ENCODE results near the gene CDK4.
A peak's percentile ranks its signal among the peaks of the same experiment; 100 is the strongest.

Gene CDK4

DNA sequence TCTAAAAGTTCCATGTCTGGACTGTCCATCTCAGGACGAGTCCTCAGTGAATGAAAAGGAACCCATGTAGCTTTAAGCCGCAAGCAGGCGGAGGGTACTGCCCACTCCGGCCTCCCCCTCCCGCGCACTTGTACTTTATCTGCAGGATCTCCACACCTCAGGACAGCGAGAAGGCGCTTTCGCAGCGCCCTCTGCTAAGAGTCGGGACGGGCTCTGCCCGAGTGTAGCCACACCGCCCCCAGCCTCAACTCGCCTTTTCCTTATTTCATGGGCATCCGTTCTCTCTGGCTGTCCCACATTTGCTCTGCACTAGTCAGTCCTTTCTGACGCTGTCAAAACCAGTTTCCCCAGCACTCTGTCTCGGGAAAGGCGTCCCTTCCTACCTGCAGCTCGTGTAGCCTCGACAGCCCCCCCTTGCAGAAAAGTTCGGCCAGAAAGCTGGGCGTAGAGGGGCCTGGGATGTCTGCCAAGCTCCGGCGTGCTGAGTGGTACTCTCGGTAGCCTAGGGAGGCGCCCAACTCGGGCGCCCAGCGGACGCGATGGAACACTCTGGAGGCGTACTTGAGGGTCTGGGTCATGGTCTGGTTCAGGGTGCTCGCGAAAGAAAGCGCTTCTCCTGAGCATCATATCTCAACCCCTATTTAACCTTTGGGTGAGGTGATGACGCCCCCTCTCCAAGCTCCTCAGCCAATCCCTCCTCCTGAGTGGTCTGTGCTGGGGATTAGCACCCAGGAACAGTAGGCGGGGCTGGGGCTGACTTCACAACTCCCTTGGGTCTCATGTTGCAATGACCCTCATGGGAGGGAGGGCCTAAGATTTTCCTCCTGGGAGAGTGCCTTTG lies 14.6 kb upstream of the CDK4 start, which contains the start of gene CYP27B1:
TSS of gene CYP27B1 (minus strand) at position 615 of the 841 bp plus-strand sequence. CDS start at position 578, 37 bp downstream.
- Histone ChIP-seq H3K9ac (ENCODE audit: insufficient read length, low read depth) (peak within 1 kb of the TSS; percentile 57), H3K27me3 (ENCODE audit: insufficient read depth, insufficient read length) (peaks cover 39% of the 10 kb centered on the region), H3K4me3 (ENCODE audit: insufficient read length, low read depth) (peak within 1 kb of the TSS; percentile 16), H3K36me3 (ENCODE audit: insufficient read depth, insufficient read length, low read length) (peaks cover 45% of the 10 kb centered on the region), H3K4me1 (ENCODE audit: insufficient read depth, insufficient read length) (peaks cover 15% of the 10 kb centered on the region), H3K9me3 (ENCODE audit: insufficient read depth, low read length) (no peaks in the 10 kb centered on the region; the same call in 1 of the 2 replicates)
- TF ChIP-seq ZNF274 (IDR thresholded peaks at IDR 0.05; ENCODE audit: low read depth, low read length) (no peak), YY1 (IDR thresholded peaks at IDR 0.05; ENCODE audit: insufficient read depth, insufficient read length) (no peak), SUZ12 (IDR thresholded peaks at IDR 0.05; ENCODE audit: extremely low read depth, insufficient read depth, insufficient read length) (no peak)
- no peak for DNase-seq (ENCODE audit: low read depth, low spot score)

DNA sequence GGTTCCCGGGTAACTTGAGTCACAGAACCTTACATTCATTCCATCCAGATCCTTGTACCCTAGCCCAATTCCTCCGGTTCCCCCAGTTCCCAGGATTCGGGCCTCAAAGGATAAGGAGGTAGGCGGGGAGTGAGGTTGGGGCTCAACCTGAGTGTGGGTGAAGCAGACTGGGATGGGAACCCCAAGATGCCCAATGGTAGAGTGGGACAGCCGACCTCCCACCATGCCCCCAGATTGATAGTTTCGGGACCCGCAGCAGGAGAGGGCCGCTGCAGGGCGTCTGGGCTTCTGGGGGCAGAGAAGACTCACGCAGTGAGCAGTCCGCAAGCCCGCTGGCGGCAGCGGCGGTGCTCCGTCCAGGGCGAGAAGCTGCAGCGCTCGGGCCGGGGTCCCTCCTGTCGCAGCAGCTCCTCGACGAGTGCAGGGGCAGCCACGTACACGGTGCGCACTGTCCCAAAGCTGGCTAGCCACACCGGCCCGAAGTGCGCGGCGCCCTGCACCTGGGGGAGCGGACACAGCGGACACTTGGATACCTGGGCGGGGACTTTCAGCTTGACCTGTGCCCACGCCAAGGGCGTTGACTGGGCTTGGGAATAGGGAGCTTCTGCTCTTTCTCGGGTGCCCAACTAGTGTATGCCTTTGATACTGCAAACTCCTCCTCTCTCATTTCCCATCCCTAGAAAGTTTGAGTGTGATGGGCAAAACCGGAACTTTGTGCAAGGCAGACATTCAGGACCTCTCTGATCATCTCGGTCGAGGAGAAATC lies 13.8 kb upstream of the CDK4 start:
- Histone ChIP-seq H3K27me3 (ENCODE audit: insufficient read depth, insufficient read length) (peaks cover 42% of the 10 kb centered on the region), H3K4me1 (ENCODE audit: insufficient read depth, insufficient read length) (peaks cover 15% of the 10 kb centered on the region), H3K9me3 (ENCODE audit: insufficient read depth, low read length) (no peaks in the 10 kb centered on the region; the same call in 1 of the 2 replicates), H3K36me3 (ENCODE audit: insufficient read depth, insufficient read length, low read length) (peaks cover 44% of the 10 kb centered on the region), H3K9ac (ENCODE audit: insufficient read length, low read depth) (peak overlapping the region; percentile 57), H3K4me3 (ENCODE audit: insufficient read length, low read depth) (peak overlapping the region; percentile 16)
- peak; percentile 12 for TF ChIP-seq SUZ12 (IDR thresholded peaks at IDR 0.05; ENCODE audit: extremely low read depth, insufficient read depth, insufficient read length)
- TF ChIP-seq ZNF274 (IDR thresholded peaks at IDR 0.05; ENCODE audit: low read depth, low read length), result no peak
- DNase-seq (ENCODE audit: low read depth, low spot score), result no peak

DNA sequence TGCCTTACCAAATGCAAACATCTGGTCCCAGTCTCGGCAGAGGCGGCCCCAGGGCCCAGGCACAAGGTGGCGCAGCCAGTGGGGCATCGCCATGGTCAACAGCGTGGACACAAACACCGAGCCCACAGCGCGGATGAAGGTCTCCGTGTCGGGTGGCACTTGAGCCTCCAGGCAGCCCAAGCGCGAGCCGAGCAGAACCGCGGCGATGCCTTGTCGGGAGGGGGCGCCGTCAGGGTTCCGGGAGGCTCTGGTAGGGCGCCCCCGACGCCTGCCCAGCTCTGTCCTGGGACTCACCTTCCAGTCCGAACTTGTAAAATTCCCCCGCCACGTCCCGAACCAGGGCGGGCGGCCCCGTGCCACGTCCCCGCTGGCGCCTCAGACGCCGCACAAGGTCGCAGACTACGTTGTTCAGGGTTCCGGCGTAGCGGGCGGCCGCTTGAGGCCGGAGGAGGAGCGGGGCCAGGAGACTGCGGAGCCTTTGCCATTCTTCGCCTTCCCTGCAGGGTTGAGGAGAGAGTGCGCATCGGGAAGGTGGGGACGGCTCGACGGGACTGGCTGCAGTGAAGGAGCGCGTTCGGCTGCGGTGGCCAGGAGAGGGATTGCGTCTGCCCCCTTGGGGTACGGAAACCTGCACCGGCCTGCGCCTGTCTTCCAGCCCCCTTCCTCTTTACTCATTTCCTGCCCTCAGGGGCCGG lies 13.0 kb upstream of the CDK4 start:
- TF ChIP-seq ZNF274 (IDR thresholded peaks at IDR 0.05; ENCODE audit: low read depth, low read length) (no peak), SUZ12 (IDR thresholded peaks at IDR 0.05; ENCODE audit: extremely low read depth, insufficient read depth, insufficient read length) (peak; percentile 14), YY1 (IDR thresholded peaks at IDR 0.05; ENCODE audit: insufficient read depth, insufficient read length) (no peak)
- H3K4me1 ChIP-seq (ENCODE audit: insufficient read depth, insufficient read length), result peaks cover 15% of the 10 kb centered on the region
- peaks cover 36% of the 10 kb centered on the region for H3K36me3 ChIP-seq (ENCODE audit: insufficient read depth, insufficient read length, low read length)
- H3K4me3 ChIP-seq (ENCODE audit: insufficient read length, low read depth), result peak overlapping the region; percentile 16
- H3K27me3 ChIP-seq (ENCODE audit: insufficient read depth, insufficient read length), result peaks cover 42% of the 10 kb centered on the region
- no peaks in the 10 kb centered on the region; the same call in 1 of the 2 replicates for H3K9me3 ChIP-seq (ENCODE audit: insufficient read depth, low read length)
- DNase-seq (ENCODE audit: low read depth, low spot score), result no peak
- peak overlapping the region; percentile 57 for H3K9ac ChIP-seq (ENCODE audit: insufficient read length, low read depth)

DNA sequence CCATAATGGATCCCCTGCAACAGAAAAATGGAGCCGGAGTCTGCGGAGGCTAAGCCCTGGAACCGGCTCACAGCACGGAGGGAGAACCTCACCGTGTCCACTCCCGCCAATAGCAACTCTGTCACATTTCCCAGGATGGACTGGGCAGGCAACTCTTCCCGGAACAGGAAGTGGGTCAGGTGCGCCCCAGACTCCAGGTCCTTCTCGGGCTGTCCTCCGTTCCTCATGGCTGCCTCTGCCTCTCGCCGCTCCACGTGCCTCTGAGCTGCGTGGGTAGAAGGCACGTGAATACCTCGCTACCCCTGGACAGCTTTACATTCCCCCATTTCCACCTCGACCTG lies 12.5 kb upstream of the CDK4 start:
- H3K4me1 ChIP-seq (ENCODE audit: insufficient read depth, insufficient read length), result peaks cover 15% of the 10 kb centered on the region
- H3K4me3 ChIP-seq (ENCODE audit: insufficient read length, low read depth), result peak overlapping the region; percentile 16
- peaks cover 42% of the 10 kb centered on the region for H3K27me3 ChIP-seq (ENCODE audit: insufficient read depth, insufficient read length)
- H3K36me3 ChIP-seq (ENCODE audit: insufficient read depth, insufficient read length, low read length), result peaks cover 31% of the 10 kb centered on the region
- TF ChIP-seq ZNF274 (IDR thresholded peaks at IDR 0.05; ENCODE audit: low read depth, low read length) (no peak), YY1 (IDR thresholded peaks at IDR 0.05; ENCODE audit: insufficient read depth, insufficient read length) (no peak), SUZ12 (IDR thresholded peaks at IDR 0.05; ENCODE audit: extremely low read depth, insufficient read depth, insufficient read length) (no peak)
- H3K9ac ChIP-seq (ENCODE audit: insufficient read length, low read depth), result peak overlapping the region; percentile 57
- no peaks in the 10 kb centered on the region; the same call in 1 of the 2 replicates for H3K9me3 ChIP-seq (ENCODE audit: insufficient read depth, low read length)
- DNase-seq (ENCODE audit: low read depth, low spot score), result no peak

DNA sequence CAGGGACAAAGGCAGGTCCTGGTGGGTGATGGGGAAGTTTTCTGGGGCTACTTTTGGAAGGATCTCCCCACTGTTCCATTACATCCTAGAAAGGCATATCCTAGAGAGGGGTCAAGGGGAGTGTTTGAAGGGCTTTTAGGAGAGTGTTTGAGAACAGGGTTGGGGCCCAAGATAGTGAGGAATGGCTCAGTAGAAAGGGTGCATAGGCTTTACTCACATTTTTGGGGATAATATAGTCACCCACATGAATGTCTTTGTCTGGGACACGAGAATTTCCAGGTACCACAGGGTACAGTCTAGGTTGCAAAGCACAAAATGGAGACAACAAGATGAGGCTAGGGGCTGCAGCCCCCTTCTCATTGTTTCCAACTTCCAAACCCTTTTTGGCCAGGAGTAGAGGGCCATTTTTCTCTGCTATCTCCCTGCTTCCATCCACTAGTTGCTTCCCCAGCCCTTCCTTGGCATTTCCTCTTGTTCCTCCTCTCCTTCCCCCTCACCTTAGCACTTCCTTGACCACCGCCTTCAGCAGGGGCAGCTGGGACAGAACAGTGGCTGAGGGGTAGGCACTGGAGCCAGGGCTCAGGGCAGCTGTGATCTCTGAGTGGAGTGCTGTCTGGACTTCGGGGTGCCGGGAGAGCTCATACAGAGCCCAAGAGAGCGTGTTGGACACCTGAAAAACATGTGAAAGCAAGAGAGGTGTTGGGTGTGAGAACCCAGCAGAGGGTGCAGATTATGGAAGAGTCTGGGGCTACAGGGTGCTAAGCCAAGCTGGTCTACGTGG lies 12.0 kb upstream of the CDK4 start:
- H3K4me3 ChIP-seq (ENCODE audit: insufficient read length, low read depth), result no peak overlapping the region
- peaks cover 43% of the 10 kb centered on the region for H3K27me3 ChIP-seq (ENCODE audit: insufficient read depth, insufficient read length)
- H3K36me3 ChIP-seq (ENCODE audit: insufficient read depth, insufficient read length, low read length), result peaks cover 25% of the 10 kb centered on the region
- H3K9me3 ChIP-seq (ENCODE audit: insufficient read depth, low read length), result no peaks in the 10 kb centered on the region; the same call in 1 of the 2 replicates
- peaks cover 15% of the 10 kb centered on the region for H3K4me1 ChIP-seq (ENCODE audit: insufficient read depth, insufficient read length)
- TF ChIP-seq YY1 (IDR thresholded peaks at IDR 0.05; ENCODE audit: insufficient read depth, insufficient read length) (no peak), ZNF274 (IDR thresholded peaks at IDR 0.05; ENCODE audit: low read depth, low read length) (no peak), SUZ12 (IDR thresholded peaks at IDR 0.05; ENCODE audit: extremely low read depth, insufficient read depth, insufficient read length) (no peak)
- DNase-seq (ENCODE audit: low read depth, low spot score), result no peak
- no peak overlapping the region for H3K9ac ChIP-seq (ENCODE audit: insufficient read length, low read depth)

DNA sequence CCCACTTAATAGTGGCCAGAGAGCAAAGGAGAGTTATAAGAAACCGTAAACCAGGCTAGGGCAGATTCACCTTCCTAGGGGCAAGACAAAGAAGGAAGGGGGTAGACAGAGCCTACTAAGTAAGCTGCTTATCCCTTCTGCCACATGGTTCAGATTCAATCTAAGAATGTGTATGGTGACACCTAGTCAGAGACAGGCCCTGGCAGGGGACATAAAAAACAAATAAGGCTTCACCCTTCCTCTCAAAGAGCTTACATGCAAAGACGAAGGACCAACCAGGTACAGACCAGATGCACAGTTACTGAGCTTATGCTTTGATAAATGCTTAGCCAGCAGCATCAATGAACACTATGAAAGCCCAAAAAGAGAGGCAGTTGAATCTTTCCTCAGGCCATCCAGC lies 10.4 kb upstream of the CDK4 start:
- no peak for TF ChIP-seq SUZ12 (IDR thresholded peaks at IDR 0.05; ENCODE audit: extremely low read depth, insufficient read depth, insufficient read length)
- no peak for TF ChIP-seq ZNF274 (IDR thresholded peaks at IDR 0.05; ENCODE audit: low read depth, low read length)
- TF ChIP-seq YY1 (IDR thresholded peaks at IDR 0.05; ENCODE audit: insufficient read depth, insufficient read length), result no peak
- DNase-seq (ENCODE audit: low read depth, low spot score), result no peak
- peaks cover 9% of the 10 kb centered on the region for H3K36me3 ChIP-seq (ENCODE audit: insufficient read depth, insufficient read length, low read length)
- H3K9ac ChIP-seq (ENCODE audit: insufficient read length, low read depth), result no peak overlapping the region
- no peaks in the 10 kb centered on the region; the same call in 1 of the 2 replicates for H3K9me3 ChIP-seq (ENCODE audit: insufficient read depth, low read length)
- H3K27me3 ChIP-seq (ENCODE audit: insufficient read depth, insufficient read length), result peaks cover 59% of the 10 kb centered on the region
- peaks cover 15% of the 10 kb centered on the region for H3K4me1 ChIP-seq (ENCODE audit: insufficient read depth, insufficient read length)
- H3K4me3 ChIP-seq (ENCODE audit: insufficient read length, low read depth), result no peak overlapping the region
